GM12878 (cell line): ENCODE measurements around the gene SCGN. TPM values are rescaled to one million over a fixed set of nuclear protein-coding genes. Genes with fewer than 3 reads are reported as not detected.

Experiments used
- ATAC-seq: fragments of 200-7000 bp; cut with Tn5 transposase; 3 replicates; pipeline ENCODE4 v1.9.1; 2020; ENCODE audit warnings: mild to moderate bottlenecking, moderate library complexity
- BruUV-seq: library from RNA; stranded (reverse); fragments of 400-500 nt; replicated peaks from 2 replicates; lab custom pipeline; 2021; lab: Mats Ljungman, UMichigan
- CTCF ChIA-PET: fragments of 300-600 bp; sonication (Branson Sonifier 250); formaldehyde crosslinking; extraction: SDS; loops from one replicate; lab custom pipeline; 2021; ENCODE audit warnings: inconsistent platforms; lab: Yijun Ruan, JAX
- POLR2A ChIA-PET: fragments of 350-600 bp; formaldehyde crosslinking; extraction: SDS; loops from one replicate; lab custom pipeline; 2021; ENCODE audit warnings: inconsistent platforms; lab: Charles Lee
- RAD21 ChIA-PET: fragments of 300-600 bp; sonication (Branson Sonifier 250); formaldehyde crosslinking; loops from one replicate; lab custom pipeline; 2023; ENCODE audit warnings: antibody characterized with exemption; ENCODE audit not compliant: unreplicated experiment; lab: Charles Lee
- SMC1A ChIA-PET: fragments of 300-600 bp; sonication (Branson Sonifier 250); formaldehyde crosslinking; loops from one replicate; lab custom pipeline; 2023; ENCODE audit not compliant: unreplicated experiment, uncharacterized antibody; lab: Charles Lee
- DNase-seq: peaks from one replicate; pipeline ENCODE4 v3.0.0-alpha.2; 2011; ENCODE audit warnings: low read depth, low spot score
- FAIRE-seq: peaks from 3 replicates; lab custom pipeline; 2011; peaks lifted over from hg19 to GRCh38; lab: Jason Lieb, UNC
- H2AFZ ChIP-seq: 2 replicates; pipeline ENCODE4 v1.6.0; 2011; ENCODE audit warnings: low read depth, low read length, control low read depth; ENCODE audit not compliant: control insufficient read depth
- H3K27ac ChIP-seq: 2 replicates; pipeline ENCODE4 v1.5.1; 2011; ENCODE audit warnings: control low read depth; ENCODE audit not compliant: control insufficient read depth, insufficient read depth
- H3K27me3 ChIP-seq, 2 experiments: replicated peaks in 1 of 2; 2 replicates each; pipeline versions ENCODE4 v1.6.0 to v1.6.1; 2011; ENCODE audit warnings: low read length in 1 of 2; ENCODE audit not compliant: control insufficient read depth in 2 of 2, insufficient read depth in 2 of 2
- H3K36me3 ChIP-seq, 2 experiments: 2 replicates each; pipeline ENCODE4 v1.5.1; 2011; ENCODE audit warnings: low read length in 1 of 2; ENCODE audit not compliant: control insufficient read depth in 2 of 2, insufficient read depth in 2 of 2
- H3K4me1 ChIP-seq: 2 replicates; pipeline ENCODE4 v1.6.1; 2011; ENCODE audit warnings: mild to moderate bottlenecking, low read length, moderate library complexity, mixed read lengths; ENCODE audit not compliant: control insufficient read depth, insufficient read depth
- H3K4me2 ChIP-seq: 2 replicates; pipeline ENCODE4 v1.6.0; 2011; ENCODE audit warnings: control low read depth; ENCODE audit not compliant: control insufficient read depth, insufficient read depth
- H3K4me3 ChIP-seq: fragments of 200-600 bp; sonication (generic); 2 replicates; pipeline ENCODE4 v1.5.1; 2016
- H3K79me2 ChIP-seq: 2 replicates; pipeline ENCODE4 v1.6.0; 2011; ENCODE audit warnings: low read length; ENCODE audit not compliant: control insufficient read depth, insufficient read depth
- H3K9ac ChIP-seq: 2 replicates; pipeline ENCODE4 v1.8.0; 2011; ENCODE audit warnings: low read length, control low read depth, mixed read lengths; ENCODE audit not compliant: control insufficient read depth, insufficient read depth
- H3K9me3 ChIP-seq: replicated peaks from 3 replicates; pipeline ENCODE4 v1.5.1; 2011; ENCODE audit warnings: mild to moderate bottlenecking, low read length; ENCODE audit not compliant: control insufficient read depth, insufficient read depth
- H4K20me1 ChIP-seq: 2 replicates; pipeline ENCODE4 v1.6.0; 2011; ENCODE audit not compliant: control insufficient read depth, insufficient read depth
- RAD21 ChIP-seq: IDR thresholded peaks from 2 replicates; pipeline ENCODE4 v1.6.1; 2011; ENCODE audit warnings: mild to moderate bottlenecking, low read depth, low read length, moderate library complexity; ENCODE audit not compliant: insufficient read depth
- WGBS: methylation state at CpG from one replicate; pipeline ENCODE4 v1.1.6; 2016; ENCODE audit warnings: low lambda C conversion rate; ENCODE audit not compliant: insufficient replicate concordance, insufficient coverage; ENCODE audit errors: missing lambda C conversion rate; 5-methylcytosine and 5-hydroxymethylcytosine counted together
- in situ Hi-C: fragments of 300-500 bp; cut with MboI; formaldehyde crosslinking; loops from 9 replicates; pipeline ENCODE4 v1.14.3; 2018; ENCODE audit warnings: mixed read lengths
- intact Hi-C: fragments of 100-400 bp; cut with micrococcal nuclease; formaldehyde crosslinking; loops from one replicate; pipeline ENCODE4 v1.14.2; 2022; ENCODE audit not compliant: unreplicated experiment
- polyA plus RNA-seq, 11 experiments: library from polyadenylated mRNA; depleted of rRNA in 4 of 11; unstranded in 6 of 11; stranded (reverse) in 5 of 11; fragments of >200 nt; fragmentation: Nextera tagmentation in 4 of 11; fragmentation: Illumina TruSeq in 1 of 11; extraction: Ambion mirVana in 4 of 11; extraction: Trizol in 1 of 11; gene quantifications; 1 replicate in 1 of 11; 2 replicates in 10 of 11; pipeline versions ENCODE4 v1.2.1 to v1.2.3, GENCODE V29; 2011 to 2016; ENCODE audit warnings: inconsistent platforms in 2 of 11, missing spikeins in 2 of 11, low read depth in 1 of 11
- total RNA-seq, 4 experiments: library from RNA; depleted of rRNA in 3 of 4; stranded (reverse); fragments of >200 nt in 3 of 4; fragmentation: Illumina TruSeq in 1 of 4; extraction: Trizol in 1 of 4; gene quantifications; 2 replicates each; pipeline versions ENCODE4 v1.2.1 to v1.2.3, GENCODE V29; 2013 to 2021
- TF ChIP-seq, protein P1 (sequence below): fragments of 450-650 bp; IDR thresholded peaks from 2 replicates; pipeline ENCODE4 v1.6.1; 2018; ENCODE audit warnings: borderline replicate concordance, mild to moderate bottlenecking; ENCODE audit not compliant: partially characterized antibody
- TF ChIP-seq, protein P2 (sequence below): fragments of 450-650 bp; formaldehyde crosslinking; IDR thresholded peaks from 2 replicates; pipeline ENCODE4 v1.5.0; 2022; ENCODE audit warnings: mild to moderate bottlenecking, missing genetic modification characterization
- TF ChIP-seq, protein P3 (sequence below): fragments of 450-650 bp; IDR thresholded peaks from 2 replicates; pipeline ENCODE4 v1.6.1; 2017; ENCODE audit warnings: borderline replicate concordance

Gene SCGN
- total and polyA plus RNA-seq, 10 of the 15 experiments (the other 5 are each of a cell fraction or from before 2014, with no cell fraction given), result not detected

DNA sequence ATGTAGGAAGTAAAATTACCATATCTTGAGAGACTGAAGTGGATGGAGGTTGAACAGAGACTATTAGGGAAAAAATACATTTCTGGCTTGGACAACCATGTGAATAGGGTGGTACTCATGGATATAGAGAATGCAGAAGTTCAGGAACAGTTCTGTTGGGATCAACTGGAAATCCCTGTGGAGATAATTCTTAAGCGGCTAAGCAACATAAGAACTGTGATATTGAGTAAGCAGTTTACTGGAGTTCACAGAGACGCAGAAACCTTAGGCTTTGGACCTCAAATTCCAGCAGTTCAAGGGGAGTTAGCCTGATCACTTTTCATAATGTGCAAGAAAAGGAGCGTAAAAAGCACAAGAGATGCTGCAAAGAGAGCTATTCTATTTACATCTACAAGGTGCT, 78.9 kb downstream of the SCGN start:
- RAD21 ChIA-PET, result no interaction called here
- Histone ChIP-seq H3K36me3 (no peaks in the 10 kb centered on the region), H3K9ac (no peak overlapping the region), H3K27me3 (no peaks in the 10 kb centered on the region), H2AFZ (no peak overlapping the region), H4K20me1 (no peaks in the 10 kb centered on the region), H3K4me2 (no peak overlapping the region), H3K9me3 (no peaks in the 10 kb centered on the region), H3K4me3 (no peak overlapping the region), H3K79me2 (no peaks in the 10 kb centered on the region), H3K27ac (no peak overlapping the region), H3K4me1 (no peaks in the 10 kb centered on the region)
- ATAC-seq (no peak), FAIRE-seq (no peak), DNase-seq (no peak)
- in situ Hi-C loops, result no loop called here
- CTCF ChIA-PET, result interaction anchor here (1.0 kb wide), 1 partner anchor 11 kb away, joined by 4 read pairs; no protein-coding TSS in a partner anchor
- WGBS, result 42% methylated on average over 3 of the region's 3 CpGs
- no TSS peak for BruUV-seq
- intact Hi-C loops, result no loop called here
- POLR2A ChIA-PET, result no interaction called here
- TF ChIP-seq, protein P1, sequence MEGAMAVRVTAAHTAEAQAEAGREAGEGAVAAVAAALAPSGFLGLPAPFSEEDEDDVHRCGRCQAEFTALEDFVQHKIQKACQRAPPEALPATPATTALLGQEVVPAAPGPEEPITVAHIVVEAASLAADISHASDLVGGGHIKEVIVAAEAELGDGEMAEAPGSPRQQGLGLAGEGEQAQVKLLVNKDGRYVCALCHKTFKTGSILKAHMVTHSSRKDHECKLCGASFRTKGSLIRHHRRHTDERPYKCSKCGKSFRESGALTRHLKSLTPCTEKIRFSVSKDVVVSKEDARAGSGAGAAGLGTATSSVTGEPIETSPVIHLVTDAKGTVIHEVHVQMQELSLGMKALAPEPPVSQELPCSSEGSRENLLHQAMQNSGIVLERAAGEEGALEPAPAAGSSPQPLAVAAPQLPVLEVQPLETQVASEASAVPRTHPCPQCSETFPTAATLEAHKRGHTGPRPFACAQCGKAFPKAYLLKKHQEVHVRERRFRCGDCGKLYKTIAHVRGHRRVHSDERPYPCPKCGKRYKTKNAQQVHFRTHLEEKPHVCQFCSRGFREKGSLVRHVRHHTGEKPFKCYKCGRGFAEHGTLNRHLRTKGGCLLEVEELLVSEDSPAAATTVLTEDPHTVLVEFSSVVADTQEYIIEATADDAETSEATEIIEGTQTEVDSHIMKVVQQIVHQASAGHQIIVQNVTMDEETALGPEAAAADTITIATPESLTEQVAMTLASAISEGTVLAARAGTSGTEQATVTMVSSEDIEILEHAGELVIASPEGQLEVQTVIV, result no peak
- TF ChIP-seq RAD21, result no peak
- TF ChIP-seq, protein P2, sequence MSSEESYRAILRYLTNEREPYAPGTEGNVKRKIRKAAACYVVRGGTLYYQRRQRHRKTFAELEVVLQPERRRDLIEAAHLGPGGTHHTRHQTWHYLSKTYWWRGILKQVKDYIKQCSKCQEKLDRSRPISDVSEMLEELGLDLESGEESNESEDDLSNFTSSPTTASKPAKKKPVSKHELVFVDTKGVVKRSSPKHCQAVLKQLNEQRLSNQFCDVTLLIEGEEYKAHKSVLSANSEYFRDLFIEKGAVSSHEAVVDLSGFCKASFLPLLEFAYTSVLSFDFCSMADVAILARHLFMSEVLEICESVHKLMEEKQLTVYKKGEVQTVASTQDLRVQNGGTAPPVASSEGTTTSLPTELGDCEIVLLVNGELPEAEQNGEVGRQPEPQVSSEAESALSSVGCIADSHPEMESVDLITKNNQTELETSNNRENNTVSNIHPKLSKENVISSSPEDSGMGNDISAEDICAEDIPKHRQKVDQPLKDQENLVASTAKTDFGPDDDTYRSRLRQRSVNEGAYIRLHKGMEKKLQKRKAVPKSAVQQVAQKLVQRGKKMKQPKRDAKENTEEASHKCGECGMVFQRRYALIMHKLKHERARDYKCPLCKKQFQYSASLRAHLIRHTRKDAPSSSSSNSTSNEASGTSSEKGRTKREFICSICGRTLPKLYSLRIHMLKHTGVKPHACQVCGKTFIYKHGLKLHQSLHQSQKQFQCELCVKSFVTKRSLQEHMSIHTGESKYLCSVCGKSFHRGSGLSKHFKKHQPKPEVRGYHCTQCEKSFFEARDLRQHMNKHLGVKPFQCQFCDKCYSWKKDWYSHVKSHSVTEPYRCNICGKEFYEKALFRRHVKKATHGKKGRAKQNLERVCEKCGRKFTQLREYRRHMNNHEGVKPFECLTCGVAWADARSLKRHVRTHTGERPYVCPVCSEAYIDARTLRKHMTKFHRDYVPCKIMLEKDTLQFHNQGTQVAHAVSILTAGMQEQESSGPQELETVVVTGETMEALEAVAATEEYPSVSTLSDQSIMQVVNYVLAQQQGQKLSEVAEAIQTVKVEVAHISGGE (CRISPR knock-in tag), result no peak
- TF ChIP-seq, protein P3, sequence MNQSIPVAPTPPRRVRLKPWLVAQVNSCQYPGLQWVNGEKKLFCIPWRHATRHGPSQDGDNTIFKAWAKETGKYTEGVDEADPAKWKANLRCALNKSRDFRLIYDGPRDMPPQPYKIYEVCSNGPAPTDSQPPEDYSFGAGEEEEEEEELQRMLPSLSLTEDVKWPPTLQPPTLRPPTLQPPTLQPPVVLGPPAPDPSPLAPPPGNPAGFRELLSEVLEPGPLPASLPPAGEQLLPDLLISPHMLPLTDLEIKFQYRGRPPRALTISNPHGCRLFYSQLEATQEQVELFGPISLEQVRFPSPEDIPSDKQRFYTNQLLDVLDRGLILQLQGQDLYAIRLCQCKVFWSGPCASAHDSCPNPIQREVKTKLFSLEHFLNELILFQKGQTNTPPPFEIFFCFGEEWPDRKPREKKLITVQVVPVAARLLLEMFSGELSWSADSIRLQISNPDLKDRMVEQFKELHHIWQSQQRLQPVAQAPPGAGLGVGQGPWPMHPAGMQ, result no peak
- SMC1A ChIA-PET, result interaction anchor here (0.8 kb wide), 1 partner anchor 29 kb away, joined by 3 read pairs; no protein-coding TSS in a partner anchor
